ENCODE measurements around the gene PPP6R1. TPM values are rescaled to one million over a fixed set of nuclear protein-coding genes. Genes with fewer than 3 reads are reported as not detected.

Gene PPP6R1
- total RNA-seq, 1 donor from 2014 or later: 216 TPM

DNA sequence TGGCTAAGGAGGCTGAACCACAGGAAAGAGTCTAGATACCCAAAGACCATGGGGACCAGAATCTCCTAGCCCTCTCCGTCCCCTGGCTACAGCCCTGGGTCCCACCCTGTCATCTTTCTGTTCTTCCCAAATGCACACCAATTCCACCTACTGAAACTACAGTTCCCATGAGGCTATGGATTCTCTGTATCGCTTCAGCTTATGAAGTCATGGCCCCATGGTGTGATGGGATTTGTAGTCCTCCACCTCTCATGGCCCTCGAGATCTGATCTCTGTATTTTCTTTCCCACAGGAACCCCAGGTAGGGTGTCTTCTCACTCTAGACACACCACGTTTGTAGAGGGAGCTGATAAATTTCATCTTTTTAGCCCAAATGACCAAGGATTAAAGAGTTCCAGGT, 61.3 kb downstream of the PPP6R1 start:
- no peaks in the 10 kb centered on the region for H3K9me3 Mint-ChIP-seq
- DNase-seq: no peak
- no peaks in the 10 kb centered on the region for H3K4me1 Mint-ChIP-seq
- H3K27ac Mint-ChIP-seq: no peak overlapping the region
- no peaks in the 10 kb centered on the region for H3K36me3 Mint-ChIP-seq (ENCODE audit: low read depth)
- intact Hi-C loops (cut with micrococcal nuclease): no loop called here
- H3K4me3 Mint-ChIP-seq: no peak overlapping the region
- peaks cover 4% of the 10 kb centered on the region for H3K27me3 Mint-ChIP-seq

DNA sequence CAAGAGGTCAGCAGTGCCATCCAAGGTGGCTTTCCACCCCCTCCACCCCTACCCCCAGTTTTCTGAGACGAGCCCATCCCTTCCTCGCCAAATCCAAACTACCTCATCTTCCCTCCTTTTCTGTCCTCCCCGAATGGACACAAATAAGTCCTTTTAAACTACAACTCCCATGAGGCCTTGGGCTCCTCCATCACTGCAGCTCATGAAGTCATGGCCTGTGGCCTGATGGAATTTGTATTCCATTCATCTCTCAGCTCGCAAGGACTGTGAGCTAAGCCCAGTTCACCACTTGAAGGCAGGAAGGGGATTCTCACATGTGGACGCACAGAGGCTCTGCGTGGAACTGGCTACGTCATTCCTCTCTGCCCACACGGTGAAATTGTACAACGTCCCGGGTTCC, 62.0 kb downstream of the PPP6R1 start:
- intact Hi-C loops (cut with micrococcal nuclease): no loop called here
- H3K9me3 Mint-ChIP-seq: no peaks in the 10 kb centered on the region
- no peak overlapping the region for H3K27ac Mint-ChIP-seq
- DNase-seq: no peak
- no peaks in the 10 kb centered on the region for H3K36me3 Mint-ChIP-seq (ENCODE audit: low read depth)
- H3K4me3 Mint-ChIP-seq: no peak overlapping the region
- H3K4me1 Mint-ChIP-seq: no peaks in the 10 kb centered on the region
- peaks cover 4% of the 10 kb centered on the region for H3K27me3 Mint-ChIP-seq

DNA sequence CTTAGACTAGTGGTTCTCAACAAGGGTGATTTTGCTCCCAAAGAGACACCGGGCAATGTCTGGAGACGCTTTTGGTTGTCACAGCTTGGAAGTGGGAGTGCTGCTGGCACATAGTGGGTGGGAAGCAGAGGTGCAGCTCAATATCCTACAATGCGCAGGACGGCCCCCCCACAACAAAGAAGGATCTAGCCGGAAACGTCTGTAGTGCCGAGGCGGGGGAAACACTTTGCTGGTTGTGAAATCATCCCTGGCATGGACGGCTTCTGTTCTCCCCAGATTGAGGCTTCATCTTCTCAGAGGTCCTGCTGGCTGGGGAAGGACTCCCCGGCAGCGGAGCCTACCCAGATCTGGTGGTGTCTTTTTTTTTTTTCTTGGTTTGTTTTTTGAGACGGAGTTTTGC, 65.3 kb downstream of the PPP6R1 start:
- H3K9me3 Mint-ChIP-seq: no peaks in the 10 kb centered on the region
- DNase-seq: no peak
- peaks cover 2% of the 10 kb centered on the region for H3K27me3 Mint-ChIP-seq
- no peaks in the 10 kb centered on the region for H3K36me3 Mint-ChIP-seq (ENCODE audit: low read depth)
- H3K4me1 Mint-ChIP-seq: peaks cover 4% of the 10 kb centered on the region
- intact Hi-C loops (cut with micrococcal nuclease): no loop called here
- H3K27ac Mint-ChIP-seq: no peak overlapping the region
- H3K4me3 Mint-ChIP-seq: no peak overlapping the region

DNA sequence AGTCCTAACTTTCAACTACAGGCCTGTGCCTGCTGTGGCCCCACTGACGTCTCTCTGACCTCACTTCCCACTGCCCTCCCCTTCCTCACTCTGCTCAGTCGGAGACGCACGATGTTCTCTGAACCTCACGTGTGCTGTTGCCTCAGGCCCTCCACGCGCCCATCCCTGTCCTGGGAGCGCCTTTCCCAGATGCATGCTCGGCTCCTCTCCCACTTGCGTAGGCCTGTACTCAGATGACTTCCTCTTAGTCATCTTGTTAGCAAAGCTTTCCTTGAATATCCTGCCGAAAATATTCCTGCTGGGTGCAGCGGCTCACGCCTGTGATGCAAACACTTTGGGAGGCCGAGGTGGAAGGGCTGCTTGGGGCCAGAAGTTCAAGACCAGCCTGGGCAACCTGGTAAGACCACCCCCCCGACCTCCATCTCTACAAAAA, 69.4 kb downstream of the PPP6R1 start:
- intact Hi-C loops (cut with micrococcal nuclease): no loop called here
- Mint-ChIP-seq H3K27me3 (peaks cover 2% of the 10 kb centered on the region), H3K4me1 (peaks cover 8% of the 10 kb centered on the region), H3K4me3 (no peak overlapping the region), H3K36me3 (ENCODE audit: low read depth) (no peaks in the 10 kb centered on the region), H3K27ac (no peak overlapping the region), H3K9me3 (no peaks in the 10 kb centered on the region)
- DNase-seq: no peak

DNA sequence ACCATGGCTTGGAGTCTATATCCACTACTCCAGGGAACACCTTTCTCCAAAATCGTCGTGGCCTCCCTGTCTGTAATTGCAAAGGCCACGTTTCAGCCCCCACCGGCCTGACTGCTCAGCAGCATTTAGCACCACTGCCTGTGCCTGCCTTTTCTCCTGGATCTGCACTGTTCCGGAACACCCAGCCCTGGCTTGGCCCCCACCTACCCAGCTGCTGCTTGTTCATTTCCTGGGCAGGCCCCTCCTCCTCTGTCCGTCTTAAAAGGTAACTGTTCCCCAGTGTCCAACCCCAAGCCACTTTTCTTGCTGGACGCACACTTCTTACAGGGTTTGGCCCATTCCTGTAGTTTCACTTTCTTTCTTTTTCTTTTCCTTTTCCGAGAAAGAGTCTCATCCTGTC, 70.2 kb downstream of the PPP6R1 start:
- no peaks in the 10 kb centered on the region for H3K9me3 Mint-ChIP-seq
- H3K27ac Mint-ChIP-seq: peak overlapping the region; percentile 30
- no peak for DNase-seq
- intact Hi-C loops (cut with micrococcal nuclease): no loop called here
- peaks cover 2% of the 10 kb centered on the region for H3K27me3 Mint-ChIP-seq
- peaks cover 10% of the 10 kb centered on the region for H3K4me1 Mint-ChIP-seq
- H3K4me3 Mint-ChIP-seq: peak overlapping the region; percentile 42
- no peaks in the 10 kb centered on the region for H3K36me3 Mint-ChIP-seq (ENCODE audit: low read depth)

DNA sequence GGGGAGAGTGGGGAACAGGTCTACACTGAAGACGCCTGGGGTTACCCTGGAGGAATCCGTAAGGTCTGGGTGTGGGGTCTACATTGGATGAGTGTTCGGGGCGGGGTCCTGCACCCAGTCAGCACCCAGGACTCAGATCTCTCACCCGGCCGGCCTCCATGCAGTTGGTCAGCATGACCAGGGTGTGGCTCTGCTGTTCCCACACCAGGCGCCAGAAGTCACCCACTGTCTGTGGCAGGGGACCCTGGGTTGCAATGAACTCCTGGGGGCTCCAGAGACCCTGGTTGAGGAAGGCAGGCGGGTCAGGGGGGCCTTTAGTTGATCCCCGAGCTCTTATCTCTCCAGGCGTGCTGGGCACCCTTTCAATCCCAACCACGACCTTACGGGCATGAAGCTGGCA, 72.7 kb downstream of the PPP6R1 start:
- H3K27me3 Mint-ChIP-seq: peaks cover 7% of the 10 kb centered on the region
- H3K36me3 Mint-ChIP-seq (ENCODE audit: low read depth): no peaks in the 10 kb centered on the region
- H3K4me3 Mint-ChIP-seq: no peak overlapping the region
- H3K27ac Mint-ChIP-seq: no peak overlapping the region
- no peak for DNase-seq
- intact Hi-C loops (cut with micrococcal nuclease): no loop called here
- H3K9me3 Mint-ChIP-seq: no peaks in the 10 kb centered on the region
- peaks cover 10% of the 10 kb centered on the region for H3K4me1 Mint-ChIP-seq

DNA sequence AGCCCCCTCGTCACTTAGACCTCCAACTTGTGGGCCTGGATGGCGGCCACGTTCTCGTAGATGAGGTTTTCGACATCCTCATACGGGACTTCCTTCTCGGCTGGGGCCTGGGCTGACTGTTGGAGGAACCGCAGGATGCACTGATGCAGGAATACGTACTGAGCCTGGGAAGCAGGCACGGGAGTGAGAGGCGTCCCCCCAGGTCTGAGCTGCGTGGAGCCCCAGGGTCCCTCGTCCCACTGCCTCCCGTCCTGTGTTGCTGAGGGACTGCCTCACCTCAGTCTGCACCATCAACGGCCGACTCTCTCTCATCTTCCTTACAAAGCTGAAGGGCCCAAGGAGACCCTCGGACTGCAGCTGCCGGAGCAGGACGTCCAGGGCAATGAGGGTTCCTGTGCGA, 77.1 kb downstream of the PPP6R1 start:
- intact Hi-C loops (cut with micrococcal nuclease): no loop called here
- DNase-seq: no peak
- H3K27ac Mint-ChIP-seq: no peak overlapping the region
- H3K36me3 Mint-ChIP-seq (ENCODE audit: low read depth): no peaks in the 10 kb centered on the region
- H3K27me3 Mint-ChIP-seq: peaks cover 31% of the 10 kb centered on the region
- peaks cover 17% of the 10 kb centered on the region for H3K4me1 Mint-ChIP-seq
- no peaks in the 10 kb centered on the region for H3K9me3 Mint-ChIP-seq
- H3K4me3 Mint-ChIP-seq: no peak overlapping the region

Other genes starting within 250 kb of the PPP6R1 start
- gene GP6, start 220.8 kb downstream of the PPP6R1 start, total RNA-seq: 0.17 and 0.42 TPM in 2 replicates
- 21.7 and 23.2 TPM in 2 replicates for gene RDH13, start 195.9 kb downstream of the PPP6R1 start, total RNA-seq
- 3.7 and 3.9 TPM in 2 replicates for gene EPS8L1, start 183.1 kb downstream of the PPP6R1 start, total RNA-seq
- gene PPP1R12C, start 141.4 kb downstream of the PPP6R1 start, total RNA-seq: 103 and 104 TPM in 2 replicates
- 0.36 and 0.51 TPM in 2 replicates for gene TNNT1, start 109.8 kb downstream of the PPP6R1 start, total RNA-seq
- not detected in 2 replicates for gene TNNI3, start 101.3 kb downstream of the PPP6R1 start, total RNA-seq
- gene DNAAF3, start 92.4 kb downstream of the PPP6R1 start, total RNA-seq: not detected in 2 replicates
- gene SYT5, start 78.7 kb downstream of the PPP6R1 start, total RNA-seq: not detected in 2 replicates
- gene PTPRH, start 49.5 kb downstream of the PPP6R1 start, total RNA-seq: not detected in 2 replicates
- gene TMEM86B, start 30.3 kb downstream of the PPP6R1 start, total RNA-seq: 6.8 and 7.7 TPM in 2 replicates
- 63.9 and 68.3 TPM in 2 replicates for gene HSPBP1, start 21.1 kb upstream of the PPP6R1 start, total RNA-seq
- gene BRSK1, start 25.0 kb upstream of the PPP6R1 start, total RNA-seq: 5.9 and 7.9 TPM in 2 replicates
- gene TMEM150B, start 66.3 kb upstream of the PPP6R1 start, total RNA-seq: 0.28 and 0.69 TPM in 2 replicates
- gene KMT5C, start 80.9 kb upstream of the PPP6R1 start, total RNA-seq: 31.3 and 32.2 TPM in 2 replicates
- 0.26 TPM in 1 of 2 replicates, not detected in the other for gene COX6B2, start 95.7 kb upstream of the PPP6R1 start, total RNA-seq
- not detected in 2 replicates for gene GARIN5B, start 104.2 kb upstream of the PPP6R1 start, total RNA-seq
- gene IL11, start 111.4 kb upstream of the PPP6R1 start, total RNA-seq: 0.21 TPM in 1 of 2 replicates, not detected in the other
- gene TMEM190, start 117.8 kb upstream of the PPP6R1 start, total RNA-seq: not detected in 2 replicates
- 9.7 and 11.3 TPM in 2 replicates for gene TMEM238, start 125.3 kb upstream of the PPP6R1 start, total RNA-seq
- gene RPL28, start 126.9 kb upstream of the PPP6R1 start, total RNA-seq: 1,992 and 2,022 TPM in 2 replicates
- gene UBE2S, start 148.8 kb upstream of the PPP6R1 start, total RNA-seq: 227 and 248 TPM in 2 replicates
- gene SHISA7, start 184.3 kb upstream of the PPP6R1 start, total RNA-seq: not detected in 2 replicates
- gene ISOC2, start 202.6 kb upstream of the PPP6R1 start, total RNA-seq: 34.2 and 35.2 TPM in 2 replicates
- gene C19orf85, start 205.7 kb upstream of the PPP6R1 start, total RNA-seq: not detected in 2 replicates
- gene ZNF628, start 217.6 kb upstream of the PPP6R1 start, total RNA-seq: 8.8 and 10.0 TPM in 2 replicates
- gene NAT14, start 226.2 kb upstream of the PPP6R1 start, total RNA-seq: 21.7 and 23.4 TPM in 2 replicates
- 0.19 and 0.21 TPM in 2 replicates for gene SSC5D, start 229.4 kb upstream of the PPP6R1 start, total RNA-seq

All from activated CD4-positive, alpha-beta T cell treated with anti-CD3 and anti-CD28 coated beads, Interleukin-2, amount 10 ng/mL, durations not matched to agents 24 days and 14 days (primary cell).